Prostate gland (tissue), 2 donors: ENCODE results near the gene SSH2.

Source experiments
- CTCF ChIP-seq, 4 experiments: fragments of 200-600 bp in 2 of 4; fragments of 450-650 bp in 2 of 4; sonication (generic) in 2 of 4; IDR thresholded peaks; 1 replicate in 3 of 4; 2 replicates in 1 of 4; pipeline ENCODE4 v1.5.1; 2016 to 2019; ENCODE audit warnings: antibody characterized with exemption in 4 of 4, mild to moderate bottlenecking in 2 of 4, moderate library complexity in 2 of 4
- POLR2A ChIP-seq: fragments of 450-650 bp; IDR thresholded peaks from one replicate; pipeline ENCODE4 v1.6.1; 2016; ENCODE audit warnings: antibody characterized with exemption, mild to moderate bottlenecking
- POLR2AphosphoS5 ChIP-seq: sonication (generic); formaldehyde crosslinking; IDR thresholded peaks from one replicate; pipeline ENCODE4 v1.6.1; 2017; ENCODE audit warnings: antibody characterized with exemption

- TF ChIP-seq CTCF (IDR thresholded peaks at IDR 0.05), result no peak
- no peak for TF ChIP-seq POLR2A
- no peak for TF ChIP-seq POLR2AphosphoS5
Observed at GRCh38 chr17:29870836-29871465, 59.1 kb downstream of the SSH2 start.
